ENCODE data around the gene NACAD.

The NACAD gene

DNA sequence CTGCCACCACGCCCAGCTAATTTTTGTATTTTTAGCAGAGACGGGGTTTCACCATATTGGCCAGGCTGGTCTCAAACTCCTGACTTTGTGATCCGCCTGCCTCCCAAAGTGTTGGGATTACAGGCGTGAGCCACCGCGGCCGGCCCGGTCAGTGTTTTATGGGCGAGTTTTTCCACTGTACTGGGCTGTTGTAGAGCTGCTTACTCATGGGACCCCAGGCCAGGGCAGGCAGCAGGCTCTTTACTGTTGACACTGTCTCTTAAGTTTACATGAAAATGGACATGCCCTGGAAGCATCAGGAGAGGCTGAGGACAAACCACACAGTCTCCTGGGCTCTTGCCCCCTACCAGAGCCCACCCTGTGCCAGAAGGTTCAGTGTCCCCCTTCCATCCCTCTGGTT lies 11.2 kb downstream of the NACAD start:
- H2AFZ ChIP-seq, result no peak overlapping the region
- H3K4me2 ChIP-seq (ENCODE audit: low read length), result no peak overlapping the region
- H3K4me1 ChIP-seq, result no peaks in the 10 kb centered on the region
- no peaks in the 10 kb centered on the region for H3K27me3 ChIP-seq (ENCODE audit: control insufficient read depth, insufficient read depth, low read length)
- no peak overlapping the region for H3K27ac ChIP-seq
- H3K9ac ChIP-seq, result no peak overlapping the region
- H3K36me3 ChIP-seq (ENCODE audit: control insufficient read depth, insufficient read depth, low read length), result no peaks in the 10 kb centered on the region
- no peaks in the 10 kb centered on the region for H3K79me2 ChIP-seq
- H3K4me3 ChIP-seq (ENCODE audit: low read depth, low read length), result no peak overlapping the region
- H3K9me3 ChIP-seq (ENCODE audit: control insufficient read depth, low read length), result no peaks in the 10 kb centered on the region
- TF ChIP-seq, protein P1, sequence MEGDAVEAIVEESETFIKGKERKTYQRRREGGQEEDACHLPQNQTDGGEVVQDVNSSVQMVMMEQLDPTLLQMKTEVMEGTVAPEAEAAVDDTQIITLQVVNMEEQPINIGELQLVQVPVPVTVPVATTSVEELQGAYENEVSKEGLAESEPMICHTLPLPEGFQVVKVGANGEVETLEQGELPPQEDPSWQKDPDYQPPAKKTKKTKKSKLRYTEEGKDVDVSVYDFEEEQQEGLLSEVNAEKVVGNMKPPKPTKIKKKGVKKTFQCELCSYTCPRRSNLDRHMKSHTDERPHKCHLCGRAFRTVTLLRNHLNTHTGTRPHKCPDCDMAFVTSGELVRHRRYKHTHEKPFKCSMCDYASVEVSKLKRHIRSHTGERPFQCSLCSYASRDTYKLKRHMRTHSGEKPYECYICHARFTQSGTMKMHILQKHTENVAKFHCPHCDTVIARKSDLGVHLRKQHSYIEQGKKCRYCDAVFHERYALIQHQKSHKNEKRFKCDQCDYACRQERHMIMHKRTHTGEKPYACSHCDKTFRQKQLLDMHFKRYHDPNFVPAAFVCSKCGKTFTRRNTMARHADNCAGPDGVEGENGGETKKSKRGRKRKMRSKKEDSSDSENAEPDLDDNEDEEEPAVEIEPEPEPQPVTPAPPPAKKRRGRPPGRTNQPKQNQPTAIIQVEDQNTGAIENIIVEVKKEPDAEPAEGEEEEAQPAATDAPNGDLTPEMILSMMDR (IDR thresholded peaks at IDR 0.05), result no peak

- H3K4me1 ChIP-seq, result no peaks in the 10 kb centered on the region
- H3K36me3 ChIP-seq (ENCODE audit: control insufficient read depth, insufficient read depth, low read length), result no peaks in the 10 kb centered on the region
- no peak overlapping the region for H3K9ac ChIP-seq
- H3K4me2 ChIP-seq (ENCODE audit: low read length), result no peak overlapping the region
- H2AFZ ChIP-seq, result no peak overlapping the region
- no peak overlapping the region for H3K4me3 ChIP-seq (ENCODE audit: low read depth, low read length)
- no peak overlapping the region for H3K27ac ChIP-seq
- H3K9me3 ChIP-seq (ENCODE audit: control insufficient read depth, low read length), result no peaks in the 10 kb centered on the region
- no peaks in the 10 kb centered on the region for H3K79me2 ChIP-seq
- TF ChIP-seq, protein P1 (IDR thresholded peaks at IDR 0.05), result no peak
- H3K27me3 ChIP-seq (ENCODE audit: control insufficient read depth, insufficient read depth, low read length), result no peaks in the 10 kb centered on the region
Measured at GRCh38 chr7:45076946-45077345, 11.8 kb downstream of the NACAD start.

DNA sequence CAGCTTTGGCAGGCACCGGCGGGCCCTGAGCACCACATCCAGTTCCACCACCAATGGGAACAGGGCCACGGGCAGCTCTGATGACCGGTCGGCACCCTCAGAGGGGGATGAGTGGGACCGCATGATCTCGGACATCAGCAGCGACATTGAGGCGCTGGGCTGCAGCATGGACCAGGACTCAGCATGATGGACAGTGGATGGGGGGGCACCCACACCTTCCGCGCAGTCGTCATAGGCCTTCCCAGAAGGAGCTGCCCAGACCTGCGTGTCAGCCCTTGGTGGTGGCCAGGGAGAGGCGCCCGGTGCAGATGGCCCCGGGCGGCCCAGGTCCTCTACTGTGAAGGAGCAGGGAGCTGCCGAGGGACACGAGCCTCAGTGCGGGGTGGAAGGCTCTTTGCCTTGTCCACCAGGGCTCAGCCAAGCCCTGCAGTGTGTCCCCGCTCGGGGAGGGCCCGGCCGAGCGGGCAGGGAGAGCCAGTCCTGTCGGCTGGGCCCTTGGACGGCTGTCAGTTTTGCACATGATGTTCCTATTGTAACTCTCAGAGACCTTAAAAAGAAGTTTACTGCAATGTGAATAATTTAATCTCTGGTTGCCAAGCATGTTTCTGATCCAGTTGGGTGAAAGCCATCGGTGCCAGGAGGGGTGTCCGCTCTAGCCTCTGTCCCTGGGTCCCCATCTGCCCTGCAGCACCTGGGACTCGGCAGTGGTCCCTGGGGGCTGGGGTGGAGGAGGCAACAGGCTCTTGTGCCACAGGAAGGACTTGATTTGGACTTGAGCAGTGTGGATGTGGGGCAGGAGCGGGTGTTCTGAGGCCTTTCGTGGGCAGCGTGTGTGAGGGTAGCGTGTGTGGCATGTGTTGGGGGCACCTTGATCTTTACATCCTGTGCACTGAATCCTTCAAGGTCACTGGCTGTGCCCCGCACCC lies 12.6 kb downstream of the NACAD start:
- no peaks in the 10 kb centered on the region for H3K27me3 ChIP-seq (ENCODE audit: control insufficient read depth, insufficient read depth, low read length)
- no peak overlapping the region for H3K4me2 ChIP-seq (ENCODE audit: low read length)
- no peaks in the 10 kb centered on the region for H3K79me2 ChIP-seq
- no peak overlapping the region for H3K4me3 ChIP-seq (ENCODE audit: low read depth, low read length)
- H3K4me1 ChIP-seq, result no peaks in the 10 kb centered on the region
- no peak overlapping the region for H3K27ac ChIP-seq
- H3K9me3 ChIP-seq (ENCODE audit: control insufficient read depth, low read length), result no peaks in the 10 kb centered on the region
- no peaks in the 10 kb centered on the region for H3K36me3 ChIP-seq (ENCODE audit: control insufficient read depth, insufficient read depth, low read length)
- no peak overlapping the region for H3K9ac ChIP-seq
- TF ChIP-seq, protein P1 (IDR thresholded peaks at IDR 0.05), result no peak
- H2AFZ ChIP-seq, result no peak overlapping the region

- Histone ChIP-seq H3K9me3 (ENCODE audit: control insufficient read depth, low read length) (no peaks in the 10 kb centered on the region), H3K4me2 (ENCODE audit: low read length) (no peak overlapping the region), H3K79me2 (no peaks in the 10 kb centered on the region), H3K9ac (no peak overlapping the region), H3K27me3 (ENCODE audit: control insufficient read depth, insufficient read depth, low read length) (no peaks in the 10 kb centered on the region), H3K36me3 (ENCODE audit: control insufficient read depth, insufficient read depth, low read length) (no peaks in the 10 kb centered on the region), H3K27ac (no peak overlapping the region), H3K4me3 (ENCODE audit: low read depth, low read length) (no peak overlapping the region), H2AFZ (no peak overlapping the region), H3K4me1 (no peaks in the 10 kb centered on the region)
- TF ChIP-seq, protein P1 (IDR thresholded peaks at IDR 0.05), result no peak
Measured at GRCh38 chr7:45075355-45075644, 13.5 kb downstream of the NACAD start.

Data from parathyroid adenoma (tissue), 2 donors.